ENCODE results near the gene PLA2G4A.

The PLA2G4A gene

GRCh38 chr1:187032982-187033692 is 204.4 kb downstream of the PLA2G4A start:
- FAIRE-seq: no peak

DNA sequence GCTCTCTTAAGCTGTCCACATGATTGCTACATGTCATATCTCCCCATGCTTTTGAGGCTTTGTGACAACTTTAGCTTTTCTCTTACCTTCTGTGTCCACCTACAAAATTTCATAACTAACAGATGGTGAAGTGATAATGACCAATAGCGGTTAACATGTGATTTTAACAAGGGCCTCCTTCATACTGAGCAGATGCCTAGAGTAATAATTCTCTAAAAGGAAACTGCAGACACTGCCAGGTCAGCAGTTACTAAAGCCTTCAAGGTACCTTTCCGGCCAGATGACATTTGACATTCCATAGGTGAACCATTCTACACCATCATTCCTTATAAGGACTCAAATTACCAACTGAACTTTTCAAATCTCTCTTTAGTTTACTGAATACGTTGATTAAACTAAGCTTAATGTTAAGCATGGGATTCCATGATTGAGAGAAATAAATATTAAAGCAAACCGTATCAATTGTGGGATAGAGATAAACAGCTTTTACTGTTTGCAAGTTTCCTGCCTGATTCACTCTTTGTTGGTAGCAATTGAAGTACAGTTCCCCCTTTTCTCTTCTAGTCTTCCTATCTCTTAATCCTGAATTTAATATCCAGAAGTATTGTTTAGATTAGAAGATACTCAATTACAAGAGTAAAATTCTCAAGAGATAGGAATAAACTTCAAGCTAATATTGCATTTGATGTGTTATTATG is 205.1 kb downstream of the PLA2G4A start:
- no peak for FAIRE-seq

DNA sequence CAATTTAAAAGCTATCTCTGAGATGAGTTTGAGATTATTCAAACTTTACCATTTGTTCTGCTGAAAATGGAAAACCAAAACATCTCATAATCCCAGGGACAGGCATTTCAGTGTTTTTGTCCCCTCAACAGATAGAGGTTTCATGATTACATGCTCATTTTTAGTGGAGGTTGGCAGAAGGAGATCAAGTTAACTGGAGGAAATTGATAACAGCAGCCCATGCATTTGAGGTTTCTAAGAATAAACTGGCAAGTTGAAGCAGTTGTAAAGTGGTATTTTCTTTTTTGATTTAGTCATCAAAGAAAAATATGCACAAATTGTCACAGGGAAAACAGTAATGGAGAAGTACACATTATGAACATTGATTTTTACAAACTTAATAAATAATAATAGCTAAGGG is 205.8 kb downstream of the PLA2G4A start:
- FAIRE-seq: no peak

GRCh38 chr1:187037973-187038553 is 209.3 kb downstream of the PLA2G4A start:
- no peak for FAIRE-seq
